ENCODE results near the gene LOX.

- TF ChIP-seq CTCF (IDR thresholded peaks at IDR 0.05) (no peak), POLR2A (IDR thresholded peaks at IDR 0.05) (no peak), EP300 (IDR thresholded peaks at IDR 0.05) (no peak), POLR2AphosphoS5 (IDR thresholded peaks at IDR 0.05) (no peak)
Measured at GRCh38 chr5:122121479-122122465, 43.7 kb upstream of the LOX start.
